Mesodermal cell (in vitro differentiated cells): Measurements from ENCODE around the gene PRCC.
A peak's percentile ranks its signal among the peaks of the same experiment; 100 is the strongest.

Experiments used
- H3K27ac ChIP-seq: 2 replicates; pipeline ENCODE4 v1.7.0; 2013; ENCODE audit warnings: mild to moderate bottlenecking, low read depth, low read length, moderate library complexity; ENCODE audit not compliant: severe bottlenecking
- H3K36me3 ChIP-seq: 2 replicates; pipeline ENCODE4 v1.7.1; 2013; ENCODE audit warnings: mild to moderate bottlenecking, low read length, moderate library complexity; ENCODE audit not compliant: control insufficient read depth, insufficient read depth
- H3K4me1 ChIP-seq: one replicate; pipeline ENCODE4 v1.7.1; 2013; ENCODE audit warnings: mild to moderate bottlenecking, low read length; ENCODE audit not compliant: insufficient read depth, control insufficient read depth, poor library complexity, severe bottlenecking
- H3K4me3 ChIP-seq: 2 replicates; pipeline ENCODE4 v1.7.0; 2013; ENCODE audit warnings: low read length, control low read depth, mild to moderate bottlenecking; ENCODE audit not compliant: insufficient read depth, poor library complexity, severe bottlenecking; ENCODE audit errors: extremely low read depth
- H3K9me3 ChIP-seq: 2 replicates; pipeline ENCODE4 v1.7.1; 2013; ENCODE audit warnings: mild to moderate bottlenecking, low read length, moderate library complexity; ENCODE audit not compliant: control insufficient read depth
- WGBS, 2 experiments: methylation state at CpG; one replicate each; pipeline ENCODE4 v1.1.5; 2013; ENCODE audit warnings: missing lambda C conversion rate in 2 of 2; ENCODE audit not compliant: insufficient coverage in 2 of 2; 5-methylcytosine and 5-hydroxymethylcytosine counted together

Gene PRCC

DNA sequence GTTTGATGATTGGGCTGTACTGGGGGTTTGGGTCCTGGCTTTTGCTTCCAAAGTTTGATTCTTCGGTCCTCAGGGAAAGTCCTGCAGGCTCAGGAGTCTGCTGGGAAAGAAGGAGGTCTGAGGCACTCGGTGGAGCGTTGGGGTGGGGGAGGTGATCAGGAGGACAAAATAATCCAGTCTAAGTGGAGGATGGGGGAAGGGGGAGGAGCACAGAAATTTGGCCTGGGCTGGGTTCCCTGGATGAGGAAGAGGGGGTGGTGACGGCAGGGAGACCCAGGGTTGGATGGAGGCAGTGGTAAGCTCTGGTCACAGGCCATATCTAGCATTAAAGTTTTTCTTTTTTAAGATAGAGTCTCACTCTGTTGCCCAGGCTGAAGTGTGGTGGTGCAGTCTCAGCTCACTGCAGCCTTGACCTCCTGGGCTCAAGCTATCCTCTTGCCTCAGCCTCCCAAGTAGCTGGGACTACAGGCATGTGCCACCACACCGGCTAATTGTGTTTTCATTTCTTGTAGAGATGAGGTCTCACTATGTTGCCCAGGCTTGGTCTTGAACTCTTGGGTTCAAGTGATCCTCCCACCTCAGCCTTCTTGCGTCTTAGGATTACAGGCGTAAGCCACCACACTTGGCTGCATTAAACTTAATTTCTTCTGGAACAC, 42.5 kb downstream of the PRCC start:
- H3K36me3 ChIP-seq = peaks cover 4% of the 10 kb centered on the region
- 87 to 97% methylated on average over 4 to 6 of the region's 7 CpGs for WGBS, 2 experiments
- no peak overlapping the region for H3K4me3 ChIP-seq
- no peaks in the 10 kb centered on the region for H3K9me3 ChIP-seq
- peaks cover 13% of the 10 kb centered on the region for H3K4me1 ChIP-seq
- H3K27ac ChIP-seq = no peak overlapping the region

DNA sequence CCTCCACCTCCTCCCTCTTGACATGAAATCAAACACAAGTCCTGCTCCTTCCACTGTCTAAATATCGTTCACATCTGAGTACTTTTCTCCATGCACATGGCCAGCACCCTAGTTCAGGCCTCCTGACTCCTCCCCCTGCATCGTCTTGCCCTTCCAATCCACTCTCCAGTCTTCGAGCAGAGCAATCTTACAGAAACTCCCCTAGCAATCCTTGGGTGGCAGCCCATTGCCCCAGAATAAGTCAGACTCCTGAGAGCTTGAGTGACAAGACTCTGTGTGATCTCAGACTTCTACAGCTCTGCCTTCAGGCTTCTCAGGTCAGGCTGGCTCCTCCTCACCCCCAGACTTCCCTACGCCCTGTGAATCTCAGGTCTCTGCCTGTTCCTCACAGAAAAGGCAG, 43.8 kb downstream of the PRCC start:
- H3K4me3 ChIP-seq = no peak overlapping the region
- WGBS, 2 experiments = 76 to 89% methylated on average over 2 to 4 of the region's 4 CpGs
- no peaks in the 10 kb centered on the region for H3K9me3 ChIP-seq
- H3K4me1 ChIP-seq = peaks cover 26% of the 10 kb centered on the region
- peaks cover 4% of the 10 kb centered on the region for H3K36me3 ChIP-seq
- no peak overlapping the region for H3K27ac ChIP-seq

- Histone ChIP-seq H3K27ac (no peak overlapping the region), H3K36me3 (peaks cover 2% of the 10 kb centered on the region), H3K4me1 (peaks cover 31% of the 10 kb centered on the region), H3K9me3 (no peaks in the 10 kb centered on the region), H3K4me3 (no peak overlapping the region)
- 93 to 96% methylated on average over 8 to 10 of the region's 10 CpGs for WGBS, 2 experiments
Measured at GRCh38 chr1:156812293-156812990, 45.1 kb downstream of the PRCC start.

GRCh38 chr1:156813298-156813697, 46.0 kb downstream of the PRCC start:
- Histone ChIP-seq H3K9me3 (no peaks in the 10 kb centered on the region), H3K4me1 (peaks cover 31% of the 10 kb centered on the region), H3K4me3 (peak overlapping the region; percentile 14), H3K27ac (no peak overlapping the region), H3K36me3 (no peaks in the 10 kb centered on the region)
- 20 to 48% methylated on average over 1 to 2 of the region's 10 CpGs for WGBS, 2 experiments

DNA sequence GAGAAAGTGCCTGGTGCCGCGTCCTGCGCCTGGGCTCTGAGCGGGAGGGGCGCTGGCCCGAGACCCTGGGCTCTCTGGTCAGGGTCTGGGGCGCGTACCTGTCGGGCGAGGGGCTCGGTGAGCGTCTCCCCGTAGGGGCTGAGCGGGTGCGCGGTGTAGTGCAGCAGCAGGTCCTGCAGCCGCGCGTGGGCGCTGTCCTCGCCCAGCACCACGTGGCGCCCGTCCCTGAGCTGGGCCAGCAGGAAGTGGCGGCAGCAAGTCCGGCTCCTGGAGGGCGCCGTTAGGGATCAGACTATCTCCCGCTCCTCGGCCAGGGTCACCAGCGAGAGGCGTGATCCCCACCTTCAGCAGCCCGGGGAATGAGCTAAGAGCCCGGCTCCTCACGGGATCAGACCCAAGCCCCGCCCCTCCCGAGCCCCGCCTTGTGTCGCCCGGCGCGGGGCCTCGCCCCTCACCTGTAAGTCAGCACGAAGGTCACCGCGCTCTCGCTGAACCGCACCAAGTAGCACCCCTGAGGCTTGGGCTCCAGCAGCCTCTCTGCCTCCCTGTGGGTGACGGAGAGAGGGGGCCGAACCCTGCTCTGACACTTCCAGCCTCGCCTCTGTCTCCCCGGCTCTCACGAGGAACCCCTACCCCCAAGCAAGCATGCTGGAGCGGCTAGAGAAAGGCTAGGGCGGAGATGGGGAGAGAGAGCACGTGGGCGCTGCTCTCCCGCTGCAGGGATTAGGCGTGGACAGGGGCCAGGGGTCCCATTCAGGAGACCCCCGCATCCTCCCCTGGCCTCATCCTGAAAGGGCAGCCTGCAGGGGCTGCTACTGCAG, 46.6 kb downstream of the PRCC start:
- Histone ChIP-seq H3K4me1 (peaks cover 31% of the 10 kb centered on the region), H3K36me3 (no peaks in the 10 kb centered on the region), H3K27ac (no peak overlapping the region), H3K9me3 (no peaks in the 10 kb centered on the region), H3K4me3 (peak overlapping the region; percentile 14)
- 17 to 20% methylated on average over 50 to 57 of the region's 60 CpGs for WGBS, 2 experiments

GRCh38 chr1:156814571-156815260, 47.4 kb downstream of the PRCC start:
- Histone ChIP-seq H3K27ac (no peak overlapping the region), H3K4me3 (no peak overlapping the region), H3K4me1 (peaks cover 31% of the 10 kb centered on the region), H3K36me3 (no peaks in the 10 kb centered on the region), H3K9me3 (no peaks in the 10 kb centered on the region)
- 88 to 100% methylated on average over 2 to 6 of the region's 7 CpGs for WGBS, 2 experiments

DNA sequence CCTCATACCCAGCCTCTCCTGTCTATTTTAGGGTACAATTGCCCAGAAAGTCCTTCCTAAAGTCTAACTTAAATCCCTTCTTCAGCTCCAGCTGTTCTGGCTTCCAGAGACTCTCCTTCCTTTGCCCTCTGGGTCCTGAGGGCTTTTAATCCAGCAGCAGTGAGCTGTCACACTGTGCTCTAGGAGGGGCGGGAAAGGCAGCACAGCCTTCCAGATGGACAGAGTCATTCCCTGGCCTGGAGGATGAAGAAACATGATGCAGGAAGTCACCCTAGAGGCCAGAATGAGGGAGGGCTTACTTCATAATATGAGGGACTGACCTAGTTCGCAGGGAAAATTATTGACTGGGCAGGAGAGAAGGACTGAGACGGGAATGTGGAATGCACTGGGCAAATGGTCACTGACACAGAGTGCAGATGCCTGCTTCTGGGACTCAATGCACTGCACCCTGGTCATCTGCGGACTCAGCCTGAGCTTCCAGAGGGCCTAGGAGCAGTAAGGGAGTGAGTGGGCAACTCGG, 48.0 kb downstream of the PRCC start:
- Histone ChIP-seq H3K4me1 (peaks cover 31% of the 10 kb centered on the region), H3K27ac (peak overlapping the region; percentile 1), H3K4me3 (no peak overlapping the region), H3K9me3 (no peaks in the 10 kb centered on the region), H3K36me3 (no peaks in the 10 kb centered on the region)
- WGBS, 2 experiments = 64 to 69% methylated on average over 4 to 5 of the region's 5 CpGs

DNA sequence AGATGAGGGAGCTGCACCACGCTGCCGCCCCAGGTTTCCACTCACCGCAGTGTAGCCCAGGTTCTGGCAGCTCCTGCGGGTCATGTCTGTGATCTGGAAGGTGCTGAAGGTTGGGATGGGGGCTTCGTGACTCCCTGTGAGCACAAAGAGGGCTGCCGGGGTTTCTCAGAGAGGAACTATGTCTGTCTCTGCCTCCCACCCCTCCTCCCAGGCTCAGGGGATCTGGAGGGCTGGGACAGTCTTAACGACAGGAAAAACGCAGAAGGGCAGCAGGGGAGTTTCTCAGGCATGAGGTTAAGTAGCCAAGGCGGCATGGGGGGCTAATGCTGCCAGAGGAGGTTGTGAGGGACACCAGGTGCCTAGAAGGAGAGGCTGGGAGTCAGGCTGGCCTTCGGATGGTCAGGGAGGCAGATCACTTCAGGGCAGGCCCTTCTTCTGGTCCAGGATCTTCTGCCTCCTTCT, 48.7 kb downstream of the PRCC start:
- Histone ChIP-seq H3K36me3 (no peaks in the 10 kb centered on the region), H3K4me1 (peaks cover 31% of the 10 kb centered on the region), H3K27ac (no peak overlapping the region), H3K4me3 (no peak overlapping the region), H3K9me3 (no peaks in the 10 kb centered on the region)
- 70 to 79% methylated on average over 6 to 9 of the region's 10 CpGs for WGBS, 2 experiments

DNA sequence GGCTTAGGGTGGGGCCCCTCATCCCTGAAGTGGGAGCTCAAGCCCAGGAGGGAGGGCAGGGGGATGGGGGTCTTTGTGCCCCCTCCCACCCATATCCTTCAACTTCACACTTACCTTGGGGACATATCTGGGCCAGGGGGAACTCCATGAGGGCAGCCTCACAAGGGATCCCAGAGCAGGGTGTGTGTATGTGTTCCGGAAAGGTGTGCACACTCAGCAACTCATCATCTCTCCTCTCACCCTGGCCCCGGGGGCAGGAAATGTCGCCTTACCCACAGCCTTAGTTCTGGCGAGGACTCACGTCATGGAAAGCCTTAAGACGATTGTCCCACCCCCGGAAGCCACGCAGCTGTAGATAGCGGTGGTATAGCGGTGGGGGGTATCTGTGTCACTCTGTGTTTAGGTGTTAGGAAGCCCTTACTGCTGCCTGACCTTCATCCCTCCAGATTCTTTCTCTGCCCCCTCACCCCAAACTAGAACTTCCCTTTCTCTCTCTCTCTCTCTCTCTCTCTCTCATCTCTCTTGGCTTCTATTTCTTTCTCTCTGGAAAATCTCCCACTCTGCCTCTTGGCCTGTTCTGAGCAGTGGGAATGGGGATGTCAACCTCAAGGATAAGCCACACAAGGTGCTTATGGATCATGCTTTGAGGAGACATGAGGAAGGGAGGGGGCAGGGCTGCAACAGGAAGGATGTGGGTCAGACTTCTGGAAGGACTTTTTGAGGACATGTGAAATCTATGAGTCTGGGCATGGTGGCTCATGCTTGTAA, 49.4 kb downstream of the PRCC start, which contains the start of gene SH2D2A:
TSS of gene SH2D2A (minus strand) at position 288 of the 768 bp plus-strand sequence. CDS start at position 148, 140 bp downstream.
- H3K4me1 ChIP-seq = peaks cover 31% of the 10 kb centered on the region
- H3K9me3 ChIP-seq = no peaks in the 10 kb centered on the region
- no peaks in the 10 kb centered on the region for H3K36me3 ChIP-seq
- WGBS, 2 experiments = 66% methylated on average over 4 of the region's 10 CpGs; no CpG with 5 or more reads in 1 of the 2 experiments
- H3K4me3 ChIP-seq = no peak within 1 kb of the TSS
- H3K27ac ChIP-seq = peak within 1 kb of the TSS; percentile 1
